DOHH2 (cell line): ENCODE measurements around the gene WWOX.

ENCODE experiments used
- H3F3A ChIP-seq: fragments of 200-600 bp; sonication (generic), shearing (Covaris generic); 2 replicates; pipeline ENCODE4 v1.6.0; 2016; ENCODE audit warnings: antibody characterized with exemption, mild to moderate bottlenecking; ENCODE audit not compliant: control insufficient read depth, insufficient read depth
- H3K27ac ChIP-seq: fragments of 200-600 bp; sonication (generic); 2 replicates; pipeline ENCODE4 v1.5.1; 2014; ENCODE audit warnings: low read depth, mild to moderate bottlenecking, low read length, moderate library complexity
- H3K27me3 ChIP-seq: fragments of 200-600 bp; sonication (generic); 2 replicates; pipeline ENCODE4 v1.6.1; 2014; ENCODE audit warnings: mild to moderate bottlenecking, low read length, mixed read lengths; ENCODE audit not compliant: control insufficient read depth
- H3K36me3 ChIP-seq: fragments of 200-600 bp; sonication (generic); 2 replicates; pipeline ENCODE4 v1.6.1; 2014; ENCODE audit warnings: mild to moderate bottlenecking, low read length, moderate library complexity, mixed read lengths; ENCODE audit not compliant: control insufficient read depth
- H3K4me1 ChIP-seq: fragments of 200-600 bp; sonication (generic); 2 replicates; pipeline ENCODE4 v1.6.1; 2014; ENCODE audit warnings: mild to moderate bottlenecking, low read length, mixed read lengths; ENCODE audit not compliant: control insufficient read depth
- H3K4me2 ChIP-seq: fragments of 200-600 bp; sonication (generic); 2 replicates; pipeline ENCODE4 v1.6.0; 2014; ENCODE audit warnings: mild to moderate bottlenecking, low read length, moderate library complexity
- H3K4me3 ChIP-seq: fragments of 200-600 bp; sonication (generic); 2 replicates; pipeline ENCODE4 v1.5.1; 2014; ENCODE audit warnings: mild to moderate bottlenecking, low read length, mixed read lengths
- H3K79me2 ChIP-seq: fragments of 200-600 bp; sonication (generic); 2 replicates; pipeline ENCODE4 v1.6.1; 2014; ENCODE audit warnings: mild to moderate bottlenecking, low read length, mixed read lengths; ENCODE audit not compliant: control insufficient read depth
- H3K9me2 ChIP-seq: fragments of 200-600 bp; sonication (generic); replicated peaks from 2 replicates; pipeline ENCODE4 v1.6.1; 2014; ENCODE audit warnings: mild to moderate bottlenecking, low read length, mixed read lengths; ENCODE audit not compliant: control insufficient read depth
- H3K9me3 ChIP-seq: fragments of 200-600 bp; sonication (generic); 2 replicates; pipeline ENCODE4 v1.6.1; 2014; ENCODE audit warnings: antibody characterized with exemption, low read length, mixed read lengths; ENCODE audit not compliant: control insufficient read depth, insufficient read depth
- H4K20me1 ChIP-seq: fragments of 200-600 bp; sonication (generic); 2 replicates; pipeline ENCODE4 v1.6.0; 2014; ENCODE audit warnings: low read depth, mild to moderate bottlenecking, antibody characterized with exemption, low read length, moderate library complexity; ENCODE audit not compliant: control insufficient read depth, insufficient read depth
- EZH2phosphoT487 ChIP-seq: fragments of 200-600 bp; sonication (generic); IDR thresholded peaks from 2 replicates; pipeline ENCODE4 v1.6.1; 2017; ENCODE audit warnings: borderline replicate concordance, mild to moderate bottlenecking, antibody characterized with exemption, low read length, moderate library complexity, mixed read lengths
- TF ChIP-seq, protein P1 (sequence below): fragments of 200-600 bp; sonication (generic); IDR thresholded peaks from one replicate; pipeline ENCODE4 v1.5.1; 2014; ENCODE audit warnings: antibody characterized with exemption, mild to moderate bottlenecking, low read depth, low read length; ENCODE audit not compliant: poor library complexity, severe bottlenecking

WWOX gene

DNA sequence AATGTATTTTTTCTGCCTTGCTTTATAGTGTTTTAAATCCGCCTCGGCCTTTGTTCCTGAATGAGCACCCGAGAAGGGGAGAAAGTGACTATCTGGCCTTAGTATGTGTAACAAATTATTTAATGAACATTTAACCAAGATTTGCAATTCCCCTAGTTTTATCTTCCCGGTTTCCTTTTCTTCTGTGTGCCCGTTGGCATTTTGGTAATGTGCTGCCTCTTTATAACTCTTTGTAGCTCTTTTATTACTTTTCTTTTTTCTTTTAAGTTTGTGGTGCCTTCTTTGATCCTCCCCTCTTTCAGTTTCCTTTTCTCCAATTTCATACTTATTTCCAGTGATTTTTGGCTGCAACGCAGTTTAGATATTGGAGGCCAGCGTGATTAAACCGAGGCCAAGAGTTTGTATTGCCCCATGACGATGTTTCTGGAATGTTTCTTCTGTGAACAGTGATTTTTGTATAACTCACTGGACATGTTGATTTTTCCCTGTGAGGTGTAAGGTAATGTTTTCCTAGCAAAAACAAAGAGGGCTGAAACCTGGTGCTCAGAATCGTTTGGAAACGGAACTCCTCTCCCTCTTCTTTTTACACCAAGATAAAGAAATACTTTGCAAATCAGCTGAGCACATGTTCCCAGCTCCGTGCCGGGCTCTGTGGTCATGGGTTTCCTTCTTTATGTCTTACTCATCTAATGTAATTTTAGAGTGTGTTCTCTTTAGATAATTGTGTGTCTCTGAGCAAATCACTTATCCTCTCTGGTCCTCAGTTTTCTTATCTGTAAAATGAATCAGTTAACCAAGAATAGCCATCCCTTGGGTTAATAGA lies 344.3 kb downstream of the WWOX start:
- H3K9me3 ChIP-seq: no peaks in the 10 kb centered on the region
- H3K36me3 ChIP-seq: no peaks in the 10 kb centered on the region
- TF ChIP-seq, protein P1, sequence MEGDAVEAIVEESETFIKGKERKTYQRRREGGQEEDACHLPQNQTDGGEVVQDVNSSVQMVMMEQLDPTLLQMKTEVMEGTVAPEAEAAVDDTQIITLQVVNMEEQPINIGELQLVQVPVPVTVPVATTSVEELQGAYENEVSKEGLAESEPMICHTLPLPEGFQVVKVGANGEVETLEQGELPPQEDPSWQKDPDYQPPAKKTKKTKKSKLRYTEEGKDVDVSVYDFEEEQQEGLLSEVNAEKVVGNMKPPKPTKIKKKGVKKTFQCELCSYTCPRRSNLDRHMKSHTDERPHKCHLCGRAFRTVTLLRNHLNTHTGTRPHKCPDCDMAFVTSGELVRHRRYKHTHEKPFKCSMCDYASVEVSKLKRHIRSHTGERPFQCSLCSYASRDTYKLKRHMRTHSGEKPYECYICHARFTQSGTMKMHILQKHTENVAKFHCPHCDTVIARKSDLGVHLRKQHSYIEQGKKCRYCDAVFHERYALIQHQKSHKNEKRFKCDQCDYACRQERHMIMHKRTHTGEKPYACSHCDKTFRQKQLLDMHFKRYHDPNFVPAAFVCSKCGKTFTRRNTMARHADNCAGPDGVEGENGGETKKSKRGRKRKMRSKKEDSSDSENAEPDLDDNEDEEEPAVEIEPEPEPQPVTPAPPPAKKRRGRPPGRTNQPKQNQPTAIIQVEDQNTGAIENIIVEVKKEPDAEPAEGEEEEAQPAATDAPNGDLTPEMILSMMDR: no peak
- no peak for TF ChIP-seq EZH2phosphoT487
- H3K9me2 ChIP-seq: no peaks in the 10 kb centered on the region
- H3F3A ChIP-seq: no peaks in the 10 kb centered on the region
- no peak overlapping the region for H3K27ac ChIP-seq
- no peaks in the 10 kb centered on the region for H4K20me1 ChIP-seq
- no peak overlapping the region for H3K4me2 ChIP-seq
- H3K4me3 ChIP-seq: no peak overlapping the region
- no peaks in the 10 kb centered on the region for H3K79me2 ChIP-seq
- no peaks in the 10 kb centered on the region for H3K27me3 ChIP-seq
- H3K4me1 ChIP-seq: no peaks in the 10 kb centered on the region

GRCh38 chr16:78445818-78446217 lies 346.4 kb downstream of the WWOX start:
- Histone ChIP-seq H3K27ac (no peak overlapping the region), H4K20me1 (no peaks in the 10 kb centered on the region), H3K27me3 (no peaks in the 10 kb centered on the region), H3K9me3 (no peaks in the 10 kb centered on the region), H3K9me2 (no peaks in the 10 kb centered on the region), H3K4me3 (no peak overlapping the region), H3K4me2 (no peak overlapping the region), H3F3A (no peaks in the 10 kb centered on the region), H3K4me1 (no peaks in the 10 kb centered on the region), H3K36me3 (no peaks in the 10 kb centered on the region), H3K79me2 (no peaks in the 10 kb centered on the region)
- TF ChIP-seq, protein P1: no peak
- no peak for TF ChIP-seq EZH2phosphoT487

DNA sequence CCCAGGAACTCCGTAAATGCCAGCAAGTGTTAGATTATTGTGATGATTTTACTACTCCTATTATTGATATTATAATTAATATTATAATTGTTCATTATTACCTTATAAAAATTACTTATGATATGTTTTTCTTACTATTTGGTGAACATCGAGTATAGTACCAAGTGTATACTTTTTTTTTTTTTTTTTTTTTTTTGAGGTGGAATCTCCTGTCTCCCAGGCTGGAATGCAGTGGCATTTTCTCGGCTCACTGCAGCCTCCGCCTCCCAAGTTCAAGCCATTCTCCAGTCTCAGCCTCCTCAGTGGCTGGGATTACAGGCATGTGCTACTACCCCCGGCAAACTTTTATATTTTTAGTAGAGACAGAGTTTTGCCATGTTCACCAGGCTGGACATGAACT lies 347.0 kb downstream of the WWOX start:
- H3K27ac ChIP-seq: no peak overlapping the region
- no peaks in the 10 kb centered on the region for H3K9me3 ChIP-seq
- no peaks in the 10 kb centered on the region for H3F3A ChIP-seq
- H3K4me1 ChIP-seq: no peaks in the 10 kb centered on the region
- H3K27me3 ChIP-seq: no peaks in the 10 kb centered on the region
- H3K79me2 ChIP-seq: no peaks in the 10 kb centered on the region
- TF ChIP-seq EZH2phosphoT487: no peak
- TF ChIP-seq, protein P1: no peak
- no peak overlapping the region for H3K4me3 ChIP-seq
- no peak overlapping the region for H3K4me2 ChIP-seq
- no peaks in the 10 kb centered on the region for H3K9me2 ChIP-seq
- H3K36me3 ChIP-seq: no peaks in the 10 kb centered on the region
- H4K20me1 ChIP-seq: no peaks in the 10 kb centered on the region
